ENCODE data around the gene APPL1. TPM values are rescaled to one million over a fixed set of nuclear protein-coding genes. Genes with fewer than 3 reads are reported as not detected.

Gene APPL1
- polyA plus RNA-seq (2014; cell fraction: cytosol; rRNA removed): 17.6 and 18.0 TPM in 2 replicates
- polyA plus RNA-seq (2014; cell fraction: nucleus; rRNA removed): 10.2 and 11.1 TPM in 2 replicates

GRCh38 chr3:57227204-57227929 lies at the start of gene APPL1:
TSS of gene APPL1 (plus strand) at chr3:57227729. CDS start at chr3:57227884, 155 bp downstream.
- DNase-seq (ENCODE audit: low spot score): peak; percentile 91

- peak; percentile 47 for DNase-seq (ENCODE audit: low spot score)
These were observed 47.7 kb upstream of the APPL1 start for GRCh38 chr3:57179580-57180410.

- no peak for DNase-seq (ENCODE audit: low spot score)
These were observed 43.0 kb upstream of the APPL1 start for GRCh38 chr3:57184526-57184925.

- no peak for DNase-seq (ENCODE audit: low spot score)
These were observed 35.5 kb upstream of the APPL1 start for GRCh38 chr3:57192028-57192427.

GRCh38 chr3:57194641-57195040 lies 32.9 kb upstream of the APPL1 start:
- DNase-seq (ENCODE audit: low spot score): peak; percentile 51

GRCh38 chr3:57199895-57200297 lies 27.6 kb upstream of the APPL1 start, which contains the start of gene HESX1:
TSS of gene HESX1 (minus strand) at chr3:57199978. CDS start at chr3:57199918, 60 bp downstream.
- no peak for DNase-seq (ENCODE audit: low spot score)

- DNase-seq (ENCODE audit: low spot score): no peak
These were observed 21.1 kb upstream of the APPL1 start for GRCh38 chr3:57206423-57206822.

GRCh38 chr3:57221883-57222282 lies 5.6 kb upstream of the APPL1 start:
- DNase-seq (ENCODE audit: low spot score): no peak

GRCh38 chr3:57224856-57225255 lies 2.7 kb upstream of the APPL1 start:
- no peak for DNase-seq (ENCODE audit: low spot score)

- DNase-seq (ENCODE audit: low spot score): no peak
These were observed 1.4 kb upstream of the APPL1 start for GRCh38 chr3:57226176-57226575.

GRCh38 chr3:57227930-57228751 lies 612 bp downstream of the APPL1 start:
- DNase-seq (ENCODE audit: low spot score): peak; percentile 43

- DNase-seq (ENCODE audit: low spot score): no peak
These were observed 2.5 kb downstream of the APPL1 start for GRCh38 chr3:57230006-57230405.

GRCh38 chr3:57233799-57234198 lies 6.3 kb downstream of the APPL1 start:
- DNase-seq (ENCODE audit: low spot score): no peak

- no peak for DNase-seq (ENCODE audit: low spot score)
These were observed 7.4 kb downstream of the APPL1 start for GRCh38 chr3:57234613-57235575.

GRCh38 chr3:57244946-57245345 lies 17.4 kb downstream of the APPL1 start:
- DNase-seq (ENCODE audit: low spot score): no peak

GRCh38 chr3:57252404-57252803 lies 24.9 kb downstream of the APPL1 start:
- DNase-seq (ENCODE audit: low spot score): no peak

GRCh38 chr3:57256844-57257243 lies 29.3 kb downstream of the APPL1 start:
- DNase-seq (ENCODE audit: low spot score): no peak

GRCh38 chr3:57257678-57258077 lies 30.1 kb downstream of the APPL1 start:
- no peak for DNase-seq (ENCODE audit: low spot score)

GRCh38 chr3:57261119-57261518 lies 33.6 kb downstream of the APPL1 start:
- DNase-seq (ENCODE audit: low spot score): no peak

GRCh38 chr3:57261929-57262328 lies 34.4 kb downstream of the APPL1 start:
- DNase-seq (ENCODE audit: low spot score): no peak

Data from SK-N-DZ (cell line).